ENCODE data around the gene USP31.

DNA sequence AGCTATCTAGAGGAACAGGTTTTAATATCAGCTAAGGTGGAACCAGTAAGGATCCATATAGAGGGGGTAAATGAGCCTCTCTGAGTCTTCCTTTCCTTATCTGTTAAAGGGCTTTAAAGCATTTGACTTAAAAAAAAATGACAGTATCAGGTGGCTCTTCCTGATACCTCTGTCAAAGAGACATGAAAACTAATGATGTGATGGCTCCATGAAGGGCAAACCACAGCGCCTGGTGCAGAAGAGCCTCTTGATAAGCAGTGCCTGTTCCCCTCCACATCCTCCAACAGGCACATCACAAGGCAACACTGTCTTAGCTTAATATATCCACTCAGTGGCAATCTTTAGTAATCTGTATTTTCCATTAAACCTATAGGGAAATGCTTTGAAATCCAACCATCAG, 68.9 kb downstream of the USP31 start:
- TF ChIP-seq, protein P1, sequence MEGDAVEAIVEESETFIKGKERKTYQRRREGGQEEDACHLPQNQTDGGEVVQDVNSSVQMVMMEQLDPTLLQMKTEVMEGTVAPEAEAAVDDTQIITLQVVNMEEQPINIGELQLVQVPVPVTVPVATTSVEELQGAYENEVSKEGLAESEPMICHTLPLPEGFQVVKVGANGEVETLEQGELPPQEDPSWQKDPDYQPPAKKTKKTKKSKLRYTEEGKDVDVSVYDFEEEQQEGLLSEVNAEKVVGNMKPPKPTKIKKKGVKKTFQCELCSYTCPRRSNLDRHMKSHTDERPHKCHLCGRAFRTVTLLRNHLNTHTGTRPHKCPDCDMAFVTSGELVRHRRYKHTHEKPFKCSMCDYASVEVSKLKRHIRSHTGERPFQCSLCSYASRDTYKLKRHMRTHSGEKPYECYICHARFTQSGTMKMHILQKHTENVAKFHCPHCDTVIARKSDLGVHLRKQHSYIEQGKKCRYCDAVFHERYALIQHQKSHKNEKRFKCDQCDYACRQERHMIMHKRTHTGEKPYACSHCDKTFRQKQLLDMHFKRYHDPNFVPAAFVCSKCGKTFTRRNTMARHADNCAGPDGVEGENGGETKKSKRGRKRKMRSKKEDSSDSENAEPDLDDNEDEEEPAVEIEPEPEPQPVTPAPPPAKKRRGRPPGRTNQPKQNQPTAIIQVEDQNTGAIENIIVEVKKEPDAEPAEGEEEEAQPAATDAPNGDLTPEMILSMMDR (IDR thresholded peaks at IDR 0.05) = no peak
- no peak for TF ChIP-seq POLR2A (IDR thresholded peaks at IDR 0.05)

All from right lobe of liver (tissue), 4 donors.